K562 (cell line): Measurements from ENCODE around the gene GOSR1. TPM values are rescaled to one million over a fixed set of nuclear protein-coding genes. Genes with fewer than 3 reads are reported as not detected.
A peak's percentile ranks its signal among the peaks of the same experiment; 100 is the strongest.

Experiments
- DPF2 ChIP-seq: fragments of 450-650 bp; IDR thresholded peaks from 2 replicates; pipeline ENCODE4 v1.6.1; 2016
- ELF1 ChIP-seq: fragments of 200-800 bp; sonication (Bioruptor generic); IDR thresholded peaks from 2 replicates; pipeline ENCODE4 v1.6.1; 2016; ENCODE audit warnings: missing genetic modification characterization, missing compliant biosample characterization
- KDM5B ChIP-seq: fragments of 200-600 bp; sonication (generic); IDR thresholded peaks from 2 replicates; pipeline ENCODE4 v1.6.1; 2012; ENCODE audit warnings: low read depth, mild to moderate bottlenecking, moderate library complexity, low read length, control low read depth, inconsistent platforms; ENCODE audit not compliant: insufficient replicate concordance
- NCOA2 ChIP-seq, 2 experiments: fragments of 450-650 bp; IDR thresholded peaks; 2 replicates each; pipeline ENCODE4 v1.6.1; 2018; ENCODE audit warnings: mild to moderate bottlenecking in 2 of 2, moderate library complexity in 1 of 2; ENCODE audit not compliant: partially characterized antibody in 2 of 2
- POLR2A ChIP-seq: fragments of 450-650 bp; conservative IDR thresholded peaks from 2 replicates; pipeline ENCODE4 v1.6.1; 2016
- RBBP5 ChIP-seq: fragments of 200-600 bp; sonication (generic); IDR thresholded peaks from 2 replicates; pipeline ENCODE4 v1.6.1; 2012; ENCODE audit warnings: borderline replicate concordance, mild to moderate bottlenecking, low read length, control low read depth, inconsistent platforms; ENCODE audit not compliant: insufficient read depth, poor library complexity, severe bottlenecking
- SIN3A ChIP-seq, 2 experiments: fragments of 150-350 bp in 1 of 2; IDR thresholded peaks; 2 replicates each; pipeline ENCODE4 v1.6.1; 2011 to 2016; ENCODE audit warnings: borderline replicate concordance in 2 of 2, low read depth in 2 of 2, low read length in 2 of 2, mild to moderate bottlenecking in 2 of 2, moderate library complexity in 2 of 2; ENCODE audit not compliant: control insufficient read depth in 1 of 2
- ZNF143 ChIP-seq: sonication (generic); formaldehyde crosslinking; IDR thresholded peaks from 2 replicates; pipeline ENCODE4 v1.9.0; 2022; ENCODE audit warnings: mild to moderate bottlenecking, missing genetic modification reagents
- ZNF75A ChIP-seq: fragments of 450-650 bp; formaldehyde crosslinking; IDR thresholded peaks from 2 replicates; pipeline ENCODE4 v1.4.0; 2020; ENCODE audit warnings: mild to moderate bottlenecking
- ZSCAN32 ChIP-seq: fragments of 450-650 bp; formaldehyde crosslinking; IDR thresholded peaks from 2 replicates; pipeline ENCODE4 v1.4.0; 2020; ENCODE audit warnings: mild to moderate bottlenecking, moderate library complexity
- polyA plus RNA-seq, 8 experiments: library from polyadenylated mRNA; depleted of rRNA in 4 of 8; stranded (reverse) in 5 of 8; unstranded in 3 of 8; fragments of >200 nt; fragmentation: Nextera tagmentation in 2 of 8; fragmentation: Illumina TruSeq in 1 of 8; extraction: Ambion mirVana in 2 of 8; extraction: Trizol in 1 of 8; gene quantifications; 2 replicates each; pipeline versions ENCODE4 v1.2.1 to v1.2.3, GENCODE V29; 2011 to 2014; ENCODE audit warnings: inconsistent platforms in 1 of 8, missing spikeins in 1 of 8
- total RNA-seq, 7 experiments: library from RNA; depleted of rRNA in 6 of 7; stranded (reverse); fragments of >200 nt in 6 of 7; fragmentation: Illumina TruSeq in 2 of 7; extraction: Trizol in 2 of 7; gene quantifications; 2 replicates each; pipeline versions ENCODE4 v1.2.1 to v1.2.3, GENCODE V29; 2011 to 2021; ENCODE audit warnings: low replicate concordance in 1 of 7
- TF ChIP-seq, protein P1 (sequence below): fragments of 250-450 bp; sonication (Bioruptor Pico); IDR thresholded peaks from 2 replicates; pipeline ENCODE4 v1.8.0; 2021; ENCODE audit warnings: moderate library complexity, mild to moderate bottlenecking, inconsistent platforms
- TF ChIP-seq, protein P2 (sequence below): sonication (generic); formaldehyde crosslinking; IDR thresholded peaks from 2 replicates; pipeline ENCODE4 v1.8.1; 2023; ENCODE audit warnings: mild to moderate bottlenecking, missing genetic modification reagents
- TF ChIP-seq, protein P3 (sequence below): fragments of 250-450 bp; sonication (Bioruptor Pico); IDR thresholded peaks from 2 replicates; pipeline ENCODE4 v1.8.0; 2022; ENCODE audit warnings: inconsistent platforms
- TF ChIP-seq, protein P4 (sequence below): sonication (generic); formaldehyde crosslinking; IDR thresholded peaks from 2 replicates; pipeline ENCODE4 v1.8.0; 2022; ENCODE audit warnings: missing genetic modification reagents, mild to moderate bottlenecking, moderate library complexity, borderline replicate concordance
- TF ChIP-seq, protein P5 (sequence below), 2 experiments: fragments of 450-650 bp; conservative IDR thresholded peaks; 2 replicates each; pipeline ENCODE4 v1.6.1; 2017; ENCODE audit warnings: mild to moderate bottlenecking in 2 of 2, moderate library complexity in 2 of 2
- TF ChIP-seq, protein P6 (sequence below): sonication (generic); formaldehyde crosslinking; IDR thresholded peaks from 2 replicates; pipeline ENCODE4 v1.8.0; 2023; ENCODE audit warnings: mild to moderate bottlenecking, missing genetic modification reagents

Gene GOSR1
- total and polyA plus RNA-seq, 9 of the 15 experiments (the other 6 are each of a cell fraction or from before 2014, with no cell fraction given), result 17.6 to 95.5 (median 33.3) TPM

DNA sequence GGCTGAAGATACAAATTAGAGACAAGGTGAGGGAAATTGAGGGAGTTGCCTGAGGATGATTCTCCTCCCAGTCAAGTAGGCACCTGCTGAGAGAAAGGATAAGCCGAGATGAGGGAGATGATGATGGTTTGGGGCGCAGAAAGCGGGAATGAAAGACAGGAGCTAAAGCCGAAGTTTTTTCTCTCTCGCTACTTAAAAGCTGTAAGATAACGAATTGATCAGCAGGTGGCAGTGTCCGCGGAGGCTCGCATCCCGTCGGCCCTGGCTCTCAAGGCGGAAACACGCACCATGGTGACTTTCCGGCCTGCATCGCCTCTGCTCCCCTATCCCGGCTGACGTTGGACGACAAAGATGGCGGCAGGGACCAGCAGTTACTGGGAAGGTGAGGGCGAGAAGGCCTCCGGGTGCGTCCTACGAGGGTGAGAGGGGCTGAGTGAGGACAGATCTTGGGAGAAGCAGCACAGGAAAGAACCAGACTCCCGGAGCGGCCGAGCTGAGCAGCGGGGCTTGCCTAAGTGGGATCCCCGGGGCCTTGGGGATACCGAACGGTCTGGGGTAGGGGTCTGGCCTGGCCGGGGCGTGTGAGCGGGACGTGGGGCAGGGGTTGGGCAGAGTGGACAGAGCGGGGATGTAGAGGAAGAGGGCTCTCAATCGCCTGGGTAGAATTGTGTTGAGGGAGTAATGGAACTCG, at the start of gene GOSR1 (continued):
- TF ChIP-seq, protein P1, sequence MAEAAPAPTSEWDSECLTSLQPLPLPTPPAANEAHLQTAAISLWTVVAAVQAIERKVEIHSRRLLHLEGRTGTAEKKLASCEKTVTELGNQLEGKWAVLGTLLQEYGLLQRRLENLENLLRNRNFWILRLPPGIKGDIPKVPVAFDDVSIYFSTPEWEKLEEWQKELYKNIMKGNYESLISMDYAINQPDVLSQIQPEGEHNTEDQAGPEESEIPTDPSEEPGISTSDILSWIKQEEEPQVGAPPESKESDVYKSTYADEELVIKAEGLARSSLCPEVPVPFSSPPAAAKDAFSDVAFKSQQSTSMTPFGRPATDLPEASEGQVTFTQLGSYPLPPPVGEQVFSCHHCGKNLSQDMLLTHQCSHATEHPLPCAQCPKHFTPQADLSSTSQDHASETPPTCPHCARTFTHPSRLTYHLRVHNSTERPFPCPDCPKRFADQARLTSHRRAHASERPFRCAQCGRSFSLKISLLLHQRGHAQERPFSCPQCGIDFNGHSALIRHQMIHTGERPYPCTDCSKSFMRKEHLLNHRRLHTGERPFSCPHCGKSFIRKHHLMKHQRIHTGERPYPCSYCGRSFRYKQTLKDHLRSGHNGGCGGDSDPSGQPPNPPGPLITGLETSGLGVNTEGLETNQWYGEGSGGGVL (CRISPR knock-in tag), result no peak
- TF ChIP-seq, protein P2, sequence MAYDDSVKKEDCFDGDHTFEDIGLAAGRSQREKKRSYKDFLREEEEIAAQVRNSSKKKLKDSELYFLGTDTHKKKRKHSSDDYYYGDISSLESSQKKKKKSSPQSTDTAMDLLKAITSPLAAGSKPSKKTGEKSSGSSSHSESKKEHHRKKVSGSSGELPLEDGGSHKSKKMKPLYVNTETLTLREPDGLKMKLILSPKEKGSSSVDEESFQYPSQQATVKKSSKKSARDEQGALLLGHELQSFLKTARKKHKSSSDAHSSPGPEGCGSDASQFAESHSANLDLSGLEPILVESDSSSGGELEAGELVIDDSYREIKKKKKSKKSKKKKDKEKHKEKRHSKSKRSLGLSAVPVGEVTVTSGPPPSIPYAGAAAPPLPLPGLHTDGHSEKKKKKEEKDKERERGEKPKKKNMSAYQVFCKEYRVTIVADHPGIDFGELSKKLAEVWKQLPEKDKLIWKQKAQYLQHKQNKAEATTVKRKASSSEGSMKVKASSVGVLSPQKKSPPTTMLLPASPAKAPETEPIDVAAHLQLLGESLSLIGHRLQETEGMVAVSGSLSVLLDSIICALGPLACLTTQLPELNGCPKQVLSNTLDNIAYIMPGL, result peak; percentile 85; the same call in 1 of the 2 replicates
- TF ChIP-seq DPF2, result peak; percentile 7; the same call in 1 of the 2 replicates
- peak; percentile 83 for TF ChIP-seq RBBP5
- peak in 1 of 2 experiments; percentile 17; a peak in 2 of 4 replicates for TF ChIP-seq SIN3A (IDR thresholded peaks at IDR 0.05; ENCODE audit: borderline replicate concordance in 2 of 2, control insufficient read depth in 1 of 2, low read depth in 2 of 2, low read length in 2 of 2)
- TF ChIP-seq, protein P3, sequence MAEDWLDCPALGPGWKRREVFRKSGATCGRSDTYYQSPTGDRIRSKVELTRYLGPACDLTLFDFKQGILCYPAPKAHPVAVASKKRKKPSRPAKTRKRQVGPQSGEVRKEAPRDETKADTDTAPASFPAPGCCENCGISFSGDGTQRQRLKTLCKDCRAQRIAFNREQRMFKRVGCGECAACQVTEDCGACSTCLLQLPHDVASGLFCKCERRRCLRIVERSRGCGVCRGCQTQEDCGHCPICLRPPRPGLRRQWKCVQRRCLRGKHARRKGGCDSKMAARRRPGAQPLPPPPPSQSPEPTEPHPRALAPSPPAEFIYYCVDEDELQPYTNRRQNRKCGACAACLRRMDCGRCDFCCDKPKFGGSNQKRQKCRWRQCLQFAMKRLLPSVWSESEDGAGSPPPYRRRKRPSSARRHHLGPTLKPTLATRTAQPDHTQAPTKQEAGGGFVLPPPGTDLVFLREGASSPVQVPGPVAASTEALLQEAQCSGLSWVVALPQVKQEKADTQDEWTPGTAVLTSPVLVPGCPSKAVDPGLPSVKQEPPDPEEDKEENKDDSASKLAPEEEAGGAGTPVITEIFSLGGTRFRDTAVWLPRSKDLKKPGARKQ (CRISPR knock-in tag), result no peak
- TF ChIP-seq ZSCAN32 (CRISPR knock-in tag), result no peak
- TF ChIP-seq ZNF143 (CRISPR knock-in tag), result peak; percentile 67
- TF ChIP-seq KDM5B, result peak; percentile 91
- peak; percentile 85 for TF ChIP-seq ELF1 (tag)
- no peak for TF ChIP-seq NCOA2 (IDR thresholded peaks at IDR 0.05; ENCODE audit: partially characterized antibody in 2 of 2)
- TF ChIP-seq, protein P4, sequence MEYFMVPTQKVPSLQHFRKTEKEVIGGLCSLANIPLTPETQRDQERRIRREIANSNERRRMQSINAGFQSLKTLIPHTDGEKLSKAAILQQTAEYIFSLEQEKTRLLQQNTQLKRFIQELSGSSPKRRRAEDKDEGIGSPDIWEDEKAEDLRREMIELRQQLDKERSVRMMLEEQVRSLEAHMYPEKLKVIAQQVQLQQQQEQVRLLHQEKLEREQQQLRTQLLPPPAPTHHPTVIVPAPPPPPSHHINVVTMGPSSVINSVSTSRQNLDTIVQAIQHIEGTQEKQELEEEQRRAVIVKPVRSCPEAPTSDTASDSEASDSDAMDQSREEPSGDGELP, result peak; percentile 77; the same call in 1 of the 2 replicates
- TF ChIP-seq, protein P5, sequence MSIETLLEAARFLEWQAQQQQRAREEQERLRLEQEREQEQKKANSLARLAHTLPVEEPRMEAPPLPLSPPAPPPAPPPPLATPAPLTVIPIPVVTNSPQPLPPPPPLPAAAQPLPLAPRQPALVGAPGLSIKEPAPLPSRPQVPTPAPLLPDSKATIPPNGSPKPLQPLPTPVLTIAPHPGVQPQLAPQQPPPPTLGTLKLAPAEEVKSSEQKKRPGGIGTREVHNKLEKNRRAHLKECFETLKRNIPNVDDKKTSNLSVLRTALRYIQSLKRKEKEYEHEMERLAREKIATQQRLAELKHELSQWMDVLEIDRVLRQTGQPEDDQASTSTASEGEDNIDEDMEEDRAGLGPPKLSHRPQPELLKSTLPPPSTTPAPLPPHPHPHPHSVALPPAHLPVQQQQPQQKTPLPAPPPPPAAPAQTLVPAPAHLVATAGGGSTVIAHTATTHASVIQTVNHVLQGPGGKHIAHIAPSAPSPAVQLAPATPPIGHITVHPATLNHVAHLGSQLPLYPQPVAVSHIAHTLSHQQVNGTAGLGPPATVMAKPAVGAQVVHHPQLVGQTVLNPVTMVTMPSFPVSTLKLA (conservative IDR thresholded peaks at IDR 0.05), result peak; percentile 43 to 84; a peak in 3 of 4 replicates
- TF ChIP-seq, protein P6, sequence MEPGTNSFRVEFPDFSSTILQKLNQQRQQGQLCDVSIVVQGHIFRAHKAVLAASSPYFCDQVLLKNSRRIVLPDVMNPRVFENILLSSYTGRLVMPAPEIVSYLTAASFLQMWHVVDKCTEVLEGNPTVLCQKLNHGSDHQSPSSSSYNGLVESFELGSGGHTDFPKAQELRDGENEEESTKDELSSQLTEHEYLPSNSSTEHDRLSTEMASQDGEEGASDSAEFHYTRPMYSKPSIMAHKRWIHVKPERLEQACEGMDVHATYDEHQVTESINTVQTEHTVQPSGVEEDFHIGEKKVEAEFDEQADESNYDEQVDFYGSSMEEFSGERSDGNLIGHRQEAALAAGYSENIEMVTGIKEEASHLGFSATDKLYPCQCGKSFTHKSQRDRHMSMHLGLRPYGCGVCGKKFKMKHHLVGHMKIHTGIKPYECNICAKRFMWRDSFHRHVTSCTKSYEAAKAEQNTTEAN (CRISPR knock-in tag), result 0 out of 2 replicates have a peak, but pooled peaks have one; percentile 54
- TF ChIP-seq ZNF75A, result no peak
- TF ChIP-seq POLR2A, result peak; percentile 98
